Activated T-cell treated with anti-CD3 and anti-CD28 coated beads for 48 hours (primary cell): ENCODE data around the gene OTOP3.

Experiments used
- DNase-seq: peaks from one replicate; pipeline ENCODE4 v3.0.0-alpha.2; 2020; ENCODE audit warnings: low read depth

OTOP3 gene

DNA sequence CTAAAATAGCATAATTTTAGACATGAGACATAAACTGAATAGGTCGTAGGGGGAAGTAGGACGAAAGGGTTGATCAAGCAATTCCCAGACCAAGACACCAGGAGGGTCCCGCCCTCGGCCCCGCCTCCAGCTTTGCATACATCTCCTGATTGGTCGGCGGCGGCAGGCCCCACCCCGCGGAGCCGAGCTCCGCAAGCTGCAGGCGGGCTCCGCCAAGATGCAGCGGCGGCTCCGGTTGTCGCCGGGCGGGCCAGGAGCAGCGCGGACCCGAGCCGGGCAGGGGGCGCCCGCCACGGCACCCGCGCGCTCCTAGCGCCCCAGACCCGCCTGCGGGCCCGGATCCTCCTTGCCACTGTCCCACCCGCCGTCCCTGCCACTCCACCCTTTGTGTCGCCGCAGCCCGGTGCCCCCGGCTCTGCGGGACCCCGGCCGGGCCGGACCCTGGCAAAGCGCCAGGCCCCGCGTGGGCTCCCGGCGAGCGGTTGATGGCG is 51.8 kb downstream of the OTOP3 start, which contains the start of gene CDR2L:
Gene CDR2L (plus strand): TSS at position 215 of the 491 bp plus-strand sequence. CDS start 412 bp downstream, outside the sequence.
- DNase-seq = peak; percentile 90

DNA sequence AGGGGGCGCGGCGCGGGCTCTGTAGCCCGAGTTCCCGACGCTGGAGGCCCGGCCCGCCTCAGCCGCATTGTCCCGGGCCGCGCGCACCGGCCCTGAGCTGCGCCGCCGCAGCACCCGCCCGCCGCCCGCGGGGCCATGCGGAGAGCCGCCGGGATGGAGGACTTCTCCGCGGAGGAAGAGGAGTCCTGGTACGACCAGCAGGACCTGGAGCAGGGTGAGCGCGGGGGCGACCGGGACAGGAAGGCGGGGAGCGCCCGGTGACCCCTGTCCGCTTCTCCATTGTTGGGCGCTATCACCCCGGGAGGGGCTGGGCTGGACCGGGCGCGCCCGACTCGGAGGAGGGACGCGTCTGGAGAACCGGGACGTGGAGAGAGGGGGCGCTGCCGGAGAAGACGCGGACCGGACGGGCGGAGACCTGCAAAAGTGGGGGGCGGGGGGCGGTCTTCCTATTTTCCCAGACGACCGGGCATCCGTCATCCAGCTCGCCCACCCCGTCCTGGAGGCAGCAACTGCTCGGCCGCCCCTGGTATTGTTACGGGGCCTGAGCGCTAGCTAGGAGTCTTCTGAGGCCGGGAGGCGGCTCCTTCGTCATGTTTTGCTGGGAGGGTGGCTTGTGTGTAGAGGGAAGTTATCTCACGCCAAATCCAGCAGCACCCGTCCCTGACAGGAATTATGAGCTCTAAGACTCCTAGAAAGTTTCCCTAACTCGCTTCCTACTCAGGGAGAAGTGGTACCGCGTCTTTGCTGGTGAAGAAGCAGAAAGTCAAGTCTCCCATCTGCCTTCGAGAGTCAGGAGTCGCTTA is 52.4 kb downstream of the OTOP3 start:
- no peak for DNase-seq

DNA sequence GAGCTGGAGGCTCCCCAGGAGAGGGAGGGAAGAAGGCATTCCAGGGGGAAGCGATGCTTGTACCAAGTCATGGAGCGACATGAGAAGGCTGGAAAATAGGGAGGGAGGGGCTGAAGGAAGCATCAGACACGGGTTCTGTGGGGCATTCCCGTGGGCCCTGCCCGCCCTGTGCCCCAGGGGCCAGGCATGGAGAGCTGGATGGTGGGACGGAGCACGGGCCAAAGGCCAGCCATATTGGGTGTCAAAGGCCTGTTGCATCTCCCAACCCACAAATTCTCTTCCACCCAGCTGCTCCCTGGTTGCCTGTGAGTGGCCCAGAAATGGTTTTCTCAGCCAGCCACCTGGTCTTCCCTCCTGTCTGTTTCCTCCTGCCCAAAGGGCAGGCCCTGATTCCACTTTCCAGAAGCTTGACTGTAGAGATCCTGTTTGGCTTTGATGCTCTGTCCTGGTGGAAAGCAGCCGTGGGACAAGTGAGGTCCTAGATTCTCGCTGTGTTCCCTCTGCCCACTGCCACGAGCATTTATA is 54.9 kb downstream of the OTOP3 start:
- DNase-seq = no peak

DNA sequence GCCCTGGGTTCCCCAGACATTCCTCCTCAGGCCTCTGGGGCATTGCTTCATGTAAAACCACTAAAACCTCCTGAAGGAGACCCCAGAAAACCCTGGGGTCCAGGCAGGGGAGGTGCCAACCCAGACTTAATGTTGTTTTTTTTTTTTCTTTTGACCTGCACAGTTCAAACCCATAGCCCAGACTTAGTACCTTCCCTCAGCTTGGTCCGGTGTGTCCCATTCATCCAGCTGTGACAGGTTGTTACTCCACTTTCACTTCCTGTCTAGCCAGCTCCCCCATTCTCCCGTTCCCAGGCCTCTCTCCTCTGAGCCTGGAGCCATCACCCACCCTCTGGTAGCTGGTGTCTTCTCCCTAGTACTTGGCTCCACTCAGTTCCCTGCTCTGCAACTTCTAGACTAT is 56.5 kb downstream of the OTOP3 start:
- no peak for DNase-seq

DNA sequence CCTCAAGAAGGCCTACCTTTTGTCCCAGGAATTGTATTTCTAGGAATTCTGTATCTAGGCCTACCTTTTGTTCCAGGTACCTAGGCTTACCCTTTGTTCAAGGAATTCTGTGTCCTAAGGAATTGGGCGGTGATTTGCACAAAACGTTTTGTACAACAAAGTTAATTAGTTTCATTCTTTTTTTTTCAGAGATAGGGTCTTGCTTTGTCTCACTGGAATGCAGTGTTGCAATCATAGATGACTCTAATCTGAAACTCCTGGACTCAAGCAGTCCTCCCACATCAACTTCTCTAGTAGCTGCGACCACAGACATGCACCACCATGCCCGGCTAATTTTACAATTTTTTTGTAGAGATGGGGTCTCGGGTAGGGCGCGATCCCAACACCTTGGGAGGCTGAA is 58.7 kb downstream of the OTOP3 start:
- no peak for DNase-seq

DNA sequence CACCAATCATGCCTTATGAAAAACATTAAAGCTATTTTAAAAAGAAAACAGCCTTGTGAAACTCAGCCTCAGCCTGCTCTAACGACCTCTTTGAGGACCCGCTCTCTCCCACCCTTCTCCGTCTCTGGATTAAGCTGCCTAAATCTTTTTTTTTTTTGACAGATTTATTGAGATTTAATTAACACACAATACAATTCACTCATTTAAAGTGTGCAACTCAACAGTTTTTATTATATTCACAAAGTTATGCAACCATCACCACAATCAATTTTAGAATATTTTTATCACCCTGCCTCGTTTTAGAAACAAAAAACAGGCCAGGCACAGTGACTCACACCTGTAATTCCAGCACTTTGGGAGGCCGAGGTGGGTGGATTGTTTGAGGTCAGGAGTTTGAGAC is 60.1 kb downstream of the OTOP3 start:
- no peak for DNase-seq

DNA sequence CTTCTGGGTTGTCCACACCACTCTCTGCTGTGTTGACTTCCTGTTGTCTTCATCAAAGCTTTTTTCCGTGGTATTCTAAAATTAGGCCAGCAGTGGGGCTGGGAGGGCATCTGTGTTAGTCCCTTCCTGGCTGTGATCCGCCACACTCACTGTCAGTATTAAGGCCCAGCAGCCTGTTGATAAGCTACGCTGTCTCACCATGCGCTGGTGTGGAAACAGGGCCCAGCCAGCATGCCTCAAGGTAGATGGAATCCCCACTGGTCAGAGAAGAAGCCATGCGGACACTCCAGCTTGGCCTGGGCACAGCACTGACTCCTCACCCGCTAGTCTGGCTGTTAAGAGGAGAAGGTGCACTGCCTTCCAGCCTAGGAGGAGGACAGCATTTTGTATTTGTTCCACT is 63.1 kb downstream of the OTOP3 start:
- DNase-seq = no peak

DNA sequence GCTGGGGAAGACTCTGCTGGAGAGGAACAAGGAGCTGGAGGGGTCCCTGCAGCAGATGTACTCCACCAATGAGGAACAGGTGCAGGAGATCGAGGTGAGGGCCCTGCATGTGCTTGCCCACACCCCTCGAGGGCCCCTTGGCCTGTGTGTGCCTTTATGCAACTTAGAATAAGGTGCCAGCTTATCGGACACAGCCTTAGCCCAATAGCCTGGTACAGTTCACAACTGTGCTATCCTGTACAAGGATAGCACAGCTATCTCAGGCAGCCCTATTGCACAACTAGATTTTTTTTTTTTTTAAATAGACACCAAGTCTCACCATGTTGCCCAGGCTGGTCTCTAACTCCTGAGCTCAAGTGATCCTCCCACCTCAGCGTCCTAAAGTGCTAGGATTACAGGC is 63.8 kb downstream of the OTOP3 start:
- no peak for DNase-seq
